ENCODE measurements around the gene REXO4. TPM values are rescaled to one million over a fixed set of nuclear protein-coding genes. Genes with fewer than 3 reads are reported as not detected.

Gene REXO4
- polyA plus RNA-seq, 1 of the 3 experiments (the other 2 are of a cell fraction), result 37.3 TPM

GRCh38 chr9:133463864-133464615 is 46.2 kb upstream of the REXO4 start:
- no peak overlapping the region for H2AFZ ChIP-seq (ENCODE audit: low read depth)
- no peak overlapping the region for H3K9ac ChIP-seq
- no peaks in the 10 kb centered on the region for H3K9me2 ChIP-seq
- WGBS (ENCODE audit: low lambda C conversion rate), result 93% methylated on average over 23 of the region's 24 CpGs
- no peaks in the 10 kb centered on the region for H3K9me3 ChIP-seq
- no peak overlapping the region for H3K27ac ChIP-seq (ENCODE audit: low read depth in 2 of 2, low read length in 1 of 2)
- peaks cover 10% of the 10 kb centered on the region for H3F3A ChIP-seq (replicated peaks; ENCODE audit: insufficient read depth)
- no peak for DNase-seq
- no peaks in the 10 kb centered on the region for H3K27me3 ChIP-seq (ENCODE audit: insufficient read depth)
- no peaks in the 10 kb centered on the region for H3K79me2 ChIP-seq (ENCODE audit: insufficient read depth)
- H3K4me2 ChIP-seq, result no peak overlapping the region
- ChIA-PET POLR2A (no interaction called here), CTCF (interaction anchor here (0.8 kb wide), 1 partner anchor 23 kb away, joined by 3 read pairs; no protein-coding TSS in a partner anchor)
- H3K36me3 ChIP-seq (replicated peaks in 1 of 2; ENCODE audit: control insufficient read depth in 1 of 2, insufficient read depth in 2 of 2, low read length in 1 of 2), result peaks cover 0 to 15% of the 10 kb centered on the region in 2 experiments
- no peaks in the 10 kb centered on the region for H4K20me1 ChIP-seq (ENCODE audit: insufficient read depth)
- TF ChIP-seq MEF2A (IDR thresholded peaks at IDR 0.05; ENCODE audit: borderline replicate concordance, low read depth) (no peak), TCF12 (IDR thresholded peaks at IDR 0.05) (no peak), MXI1 (IDR thresholded peaks at IDR 0.05; ENCODE audit: low read depth, low read length) (no peak), ZBTB33 (IDR thresholded peaks at IDR 0.05; ENCODE audit: borderline replicate concordance, low read depth) (no peak), TAF1 (IDR thresholded peaks at IDR 0.05; ENCODE audit: borderline replicate concordance, low read depth, low read length) (no peak), USF1 (IDR thresholded peaks at IDR 0.05; ENCODE audit: borderline replicate concordance, low read depth) (no peak)
- H3K4me1 ChIP-seq (ENCODE audit: control insufficient read depth in 1 of 2, insufficient read depth in 2 of 2, low read depth in 1 of 2, low read length in 1 of 2), result peaks cover 0 to 20% of the 10 kb centered on the region in 2 experiments; a peak in 1 of 4 replicates
- H3K4me3 ChIP-seq (ENCODE audit: low read depth in 2 of 2, low read length in 1 of 2), result no peak overlapping the region

GRCh38 chr9:133463234-133463863 is 45.5 kb upstream of the REXO4 start:
- Histone ChIP-seq H3K4me1 (ENCODE audit: control insufficient read depth in 1 of 2, insufficient read depth in 2 of 2, low read depth in 1 of 2, low read length in 1 of 2) (peaks cover 0 to 25% of the 10 kb centered on the region in 2 experiments; a peak in 1 of 4 replicates), H2AFZ (ENCODE audit: low read depth) (no peak overlapping the region), H3K9ac (no peak overlapping the region), H3K36me3 (replicated peaks in 1 of 2; ENCODE audit: control insufficient read depth in 1 of 2, insufficient read depth in 2 of 2, low read length in 1 of 2) (peaks cover 0 to 15% of the 10 kb centered on the region in 2 experiments), H3F3A (replicated peaks; ENCODE audit: insufficient read depth) (peaks cover 12% of the 10 kb centered on the region), H3K9me3 (no peaks in the 10 kb centered on the region), H3K79me2 (ENCODE audit: insufficient read depth) (no peaks in the 10 kb centered on the region), H3K4me2 (no peak overlapping the region), H3K4me3 (ENCODE audit: low read depth in 2 of 2, low read length in 1 of 2) (no peak overlapping the region), H3K9me2 (no peaks in the 10 kb centered on the region), H3K27me3 (ENCODE audit: insufficient read depth) (no peaks in the 10 kb centered on the region), H3K27ac (ENCODE audit: low read depth in 2 of 2, low read length in 1 of 2) (no peak overlapping the region), H4K20me1 (ENCODE audit: insufficient read depth) (no peaks in the 10 kb centered on the region)
- WGBS (ENCODE audit: low lambda C conversion rate), result 90% methylated on average over 16 of the region's 22 CpGs
- ChIA-PET POLR2A (no interaction called here), CTCF (interaction anchor here (1.3 kb wide), 1 partner anchor 46 kb away, joined by 3 read pairs; no protein-coding TSS in a partner anchor)
- DNase-seq, result no peak
- TF ChIP-seq ELF1 (IDR thresholded peaks at IDR 0.05) (no peak), RXRA (IDR thresholded peaks at IDR 0.05; ENCODE audit: borderline replicate concordance, low read depth) (no peak), MEF2A (IDR thresholded peaks at IDR 0.05; ENCODE audit: borderline replicate concordance, low read depth) (no peak), CTCF (IDR thresholded peaks at IDR 0.05) (no peak), RFX5 (IDR thresholded peaks at IDR 0.05; ENCODE audit: low read length) (no peak), JUND (IDR thresholded peaks at IDR 0.05) (no peak), ZBTB33 (IDR thresholded peaks at IDR 0.05; ENCODE audit: borderline replicate concordance, low read depth) (no peak), TEAD4 (IDR thresholded peaks at IDR 0.05; ENCODE audit: borderline replicate concordance, insufficient read depth) (no peak), PBX3 (IDR thresholded peaks at IDR 0.05) (no peak), SIN3A (IDR thresholded peaks at IDR 0.05; ENCODE audit: borderline replicate concordance, low read depth, low read length) (no peak), MXI1 (IDR thresholded peaks at IDR 0.05; ENCODE audit: low read depth, low read length) (no peak), FOXM1 (IDR thresholded peaks at IDR 0.05; ENCODE audit: low read depth) (no peak), NFIC (IDR thresholded peaks at IDR 0.05; ENCODE audit: borderline replicate concordance) (no peak), SMC3 (IDR thresholded peaks at IDR 0.05; ENCODE audit: low read depth, low read length) (no peak), RAD21 (IDR thresholded peaks at IDR 0.05; ENCODE audit: low read length) (no peak)
